ENCODE measurements around the gene TSC22D2. TPM values are rescaled to one million over a fixed set of nuclear protein-coding genes. Genes with fewer than 3 reads are reported as not detected.

The TSC22D2 gene
- total RNA-seq, 1 experiment from 2014 or later: 20.0 TPM

GRCh38 chr3:150393745-150394144, 14.4 kb upstream of the TSC22D2 start:
- no TSS peak for BruUV-seq (replicated peaks)
- POLR2A ChIA-PET: no interaction called here

More at GRCh38 chr3:150393745-150394144, 14.4 kb upstream of the TSC22D2 start:
- Histone ChIP-seq H3K4me1 (ENCODE audit: control insufficient read depth in 1 of 2, insufficient read depth in 2 of 2, low read length in 2 of 2) (peaks cover 0 to 6% of the 10 kb centered on the region in 2 experiments; a peak in 2 of 4 replicates), H3K9me3 (ENCODE audit: control insufficient read depth in 1 of 2, insufficient read depth in 1 of 2, low read depth in 1 of 2, low read length in 2 of 2) (no peaks in the 10 kb centered on the region), H3K4me2 (ENCODE audit: low read length) (no peak overlapping the region), H3K4me3 (replicated peaks in 1 of 2; ENCODE audit: low read depth in 1 of 2, low read length in 2 of 2) (no peak overlapping the region), H4K20me1 (ENCODE audit: insufficient read depth) (no peaks in the 10 kb centered on the region), H2AFZ (ENCODE audit: low read depth, low read length, poor library complexity, severe bottlenecking) (no peak overlapping the region), H3K9ac (ENCODE audit: low read length) (no peak overlapping the region), H3K27ac (ENCODE audit: low read depth, low read length) (no peak overlapping the region), H3K36me3 (ENCODE audit: control insufficient read depth in 1 of 2, insufficient read depth in 2 of 2, low read length in 2 of 2) (no peaks in the 10 kb centered on the region), H3K79me2 (ENCODE audit: insufficient read depth, low read length) (no peaks in the 10 kb centered on the region), H3K27me3 (ENCODE audit: insufficient read depth, low read length) (no peaks in the 10 kb centered on the region), H3K9me2 (ENCODE audit: insufficient read depth) (no peaks in the 10 kb centered on the region)
- TF ChIP-seq FOSL1 (IDR thresholded peaks at IDR 0.05; ENCODE audit: low read depth): no peak
- TF ChIP-seq REST (IDR thresholded peaks at IDR 0.05; ENCODE audit: low read depth): no peak
- ChIA-PET RAD21 (ENCODE audit: low non-redundant PET in 1 of 2, low total read pairs in 2 of 2, uncharacterized antibody in 2 of 2, unreplicated experiment in 2 of 2) (no interaction called here), CTCF (no interaction called here)
- intact Hi-C loops (cut with micrococcal nuclease): no loop called here
- no peak for DNase-seq (ENCODE audit: low read depth, low spot score)
- no peak for ATAC-seq

Data from HCT116 (cell line).